ENCODE measurements around the gene IL1RN. TPM values are rescaled to one million over a fixed set of nuclear protein-coding genes. Genes with fewer than 3 reads are reported as not detected.

IL1RN gene
- total RNA-seq, 1 donor from 2014 or later, result not detected

DNA sequence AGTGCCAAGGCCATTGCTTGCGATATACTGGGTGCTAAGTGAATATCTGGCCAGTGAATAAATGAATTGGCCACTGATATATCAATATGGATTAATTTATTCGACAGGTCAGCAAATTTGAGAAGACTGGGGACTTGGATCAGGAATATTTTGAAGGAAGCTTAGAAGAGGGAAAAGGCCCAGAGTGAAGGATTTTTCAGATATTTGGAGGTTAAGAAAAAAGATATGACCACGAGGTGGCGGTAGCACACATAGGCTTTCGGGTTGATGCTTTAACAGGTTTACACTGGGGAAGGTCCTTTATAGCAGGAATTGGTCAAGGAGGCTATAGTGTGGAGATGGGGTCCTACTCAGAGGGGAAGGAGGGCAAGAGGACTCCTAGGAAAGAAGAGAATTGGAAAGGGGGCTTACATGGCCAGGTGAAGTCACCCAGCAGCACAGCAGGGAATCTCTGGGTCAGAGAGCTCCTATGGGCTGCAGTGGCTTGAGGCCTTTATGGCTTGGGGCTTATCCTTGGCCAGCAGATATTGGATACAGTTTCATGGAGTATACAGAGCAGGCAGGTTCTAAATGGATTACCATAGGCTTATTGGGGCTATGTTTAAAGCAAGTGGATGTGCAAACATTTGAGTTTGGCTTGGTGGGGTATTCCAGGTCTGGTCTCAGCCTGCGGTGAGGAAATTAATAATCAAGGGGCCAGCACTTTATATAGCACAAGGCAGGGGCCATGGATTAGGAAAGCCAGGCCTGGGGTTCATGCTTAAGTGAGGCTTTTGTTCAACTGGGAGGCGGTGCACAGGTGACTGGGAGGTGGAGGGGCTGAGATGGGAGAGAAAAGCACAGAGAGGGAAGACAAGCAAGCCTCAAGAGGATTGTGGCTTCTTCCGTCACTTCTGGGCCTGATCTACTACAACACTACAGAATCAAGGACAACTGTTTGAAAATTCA lies 9.7 kb downstream of the IL1RN start:
- Histone ChIP-seq H3K4me2 (ENCODE audit: low read length) (no peak overlapping the region), H2AFZ (ENCODE audit: low read depth, low read length) (no peak overlapping the region), H3K9me3 (ENCODE audit: insufficient read depth, low read depth, low read length) (no peaks in the 10 kb centered on the region), H3K27me3 (ENCODE audit: insufficient read depth, low read length) (no peaks in the 10 kb centered on the region), H3K9ac (ENCODE audit: low read length) (no peak overlapping the region), H3K4me3 (ENCODE audit: insufficient read depth, low read depth, low read length) (no peak overlapping the region), H3K4me1 (ENCODE audit: insufficient read depth, low read length) (peaks cover 7% of the 10 kb centered on the region), H4K20me1 (ENCODE audit: insufficient read depth, low read length) (no peaks in the 10 kb centered on the region), H3K27ac (ENCODE audit: low read depth, low read length) (no peak overlapping the region), H3K79me2 (ENCODE audit: insufficient read depth, low read length) (no peaks in the 10 kb centered on the region), H3K36me3 (ENCODE audit: insufficient read depth, low read length) (no peaks in the 10 kb centered on the region)
- peak; percentile 88 for FAIRE-seq
- H3K27ac Mint-ChIP-seq (ENCODE audit: unreplicated experiment), result no peak overlapping the region
- TF ChIP-seq, protein P1, sequence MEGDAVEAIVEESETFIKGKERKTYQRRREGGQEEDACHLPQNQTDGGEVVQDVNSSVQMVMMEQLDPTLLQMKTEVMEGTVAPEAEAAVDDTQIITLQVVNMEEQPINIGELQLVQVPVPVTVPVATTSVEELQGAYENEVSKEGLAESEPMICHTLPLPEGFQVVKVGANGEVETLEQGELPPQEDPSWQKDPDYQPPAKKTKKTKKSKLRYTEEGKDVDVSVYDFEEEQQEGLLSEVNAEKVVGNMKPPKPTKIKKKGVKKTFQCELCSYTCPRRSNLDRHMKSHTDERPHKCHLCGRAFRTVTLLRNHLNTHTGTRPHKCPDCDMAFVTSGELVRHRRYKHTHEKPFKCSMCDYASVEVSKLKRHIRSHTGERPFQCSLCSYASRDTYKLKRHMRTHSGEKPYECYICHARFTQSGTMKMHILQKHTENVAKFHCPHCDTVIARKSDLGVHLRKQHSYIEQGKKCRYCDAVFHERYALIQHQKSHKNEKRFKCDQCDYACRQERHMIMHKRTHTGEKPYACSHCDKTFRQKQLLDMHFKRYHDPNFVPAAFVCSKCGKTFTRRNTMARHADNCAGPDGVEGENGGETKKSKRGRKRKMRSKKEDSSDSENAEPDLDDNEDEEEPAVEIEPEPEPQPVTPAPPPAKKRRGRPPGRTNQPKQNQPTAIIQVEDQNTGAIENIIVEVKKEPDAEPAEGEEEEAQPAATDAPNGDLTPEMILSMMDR (IDR thresholded peaks at IDR 0.05; ENCODE audit: insufficient read depth, low read depth, low read length), result peak; percentile 75
- no peak for TF ChIP-seq EZH2 (IDR thresholded peaks at IDR 0.05; ENCODE audit: insufficient read depth, low read length)
- peaks cover 2% of the 10 kb centered on the region for H3K9me3 Mint-ChIP-seq (ENCODE audit: unreplicated experiment)
- DNase-seq (ENCODE audit: low read depth), result no peak
- H3K36me3 Mint-ChIP-seq (ENCODE audit: low read depth, unreplicated experiment), result no peaks in the 10 kb centered on the region
- no peaks in the 10 kb centered on the region for H3K27me3 Mint-ChIP-seq (ENCODE audit: low read depth, unreplicated experiment)
- no peak overlapping the region for H3K4me3 Mint-ChIP-seq (ENCODE audit: unreplicated experiment)
- H3K4me1 Mint-ChIP-seq (ENCODE audit: low read depth, unreplicated experiment), result no peaks in the 10 kb centered on the region

DNA sequence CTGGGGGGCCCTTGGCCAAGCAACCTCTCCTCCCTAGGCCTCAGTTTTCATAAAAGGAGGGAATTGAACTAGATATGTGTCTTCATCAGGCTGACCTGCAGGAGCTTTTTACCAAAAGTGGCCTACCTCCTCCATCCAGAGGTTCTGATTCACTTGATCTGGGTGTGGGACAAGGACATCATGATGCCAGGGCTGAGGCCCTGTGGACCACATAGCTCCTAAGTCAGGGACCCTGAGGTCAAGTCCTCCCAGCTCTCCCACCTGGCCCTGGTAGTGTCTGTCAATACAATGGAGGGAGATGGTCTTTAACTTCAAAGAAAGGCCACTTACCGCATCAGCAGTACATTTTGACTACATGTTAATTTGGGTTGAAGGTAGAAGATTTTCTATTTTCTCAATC lies 10.4 kb downstream of the IL1RN start:
- Histone ChIP-seq H3K4me2 (ENCODE audit: low read length) (no peak overlapping the region), H3K36me3 (ENCODE audit: insufficient read depth, low read length) (no peaks in the 10 kb centered on the region), H3K27ac (ENCODE audit: low read depth, low read length) (no peak overlapping the region), H3K9ac (ENCODE audit: low read length) (no peak overlapping the region), H3K27me3 (ENCODE audit: insufficient read depth, low read length) (no peaks in the 10 kb centered on the region), H3K79me2 (ENCODE audit: insufficient read depth, low read length) (no peaks in the 10 kb centered on the region), H4K20me1 (ENCODE audit: insufficient read depth, low read length) (no peaks in the 10 kb centered on the region), H3K4me3 (ENCODE audit: insufficient read depth, low read depth, low read length) (no peak overlapping the region), H2AFZ (ENCODE audit: low read depth, low read length) (no peak overlapping the region), H3K9me3 (ENCODE audit: insufficient read depth, low read depth, low read length) (no peaks in the 10 kb centered on the region), H3K4me1 (ENCODE audit: insufficient read depth, low read length) (peaks cover 7% of the 10 kb centered on the region)
- Mint-ChIP-seq H3K27ac (ENCODE audit: unreplicated experiment) (no peak overlapping the region), H3K36me3 (ENCODE audit: low read depth, unreplicated experiment) (no peaks in the 10 kb centered on the region), H3K9me3 (ENCODE audit: unreplicated experiment) (peaks cover 2% of the 10 kb centered on the region), H3K27me3 (ENCODE audit: low read depth, unreplicated experiment) (peaks cover 2% of the 10 kb centered on the region), H3K4me3 (ENCODE audit: unreplicated experiment) (no peak overlapping the region), H3K4me1 (ENCODE audit: low read depth, unreplicated experiment) (no peaks in the 10 kb centered on the region)
- no peak for DNase-seq (ENCODE audit: low read depth)
- FAIRE-seq, result no peak
- no peak for TF ChIP-seq EZH2 (IDR thresholded peaks at IDR 0.05; ENCODE audit: insufficient read depth, low read length)
- TF ChIP-seq, protein P1 (IDR thresholded peaks at IDR 0.05; ENCODE audit: insufficient read depth, low read depth, low read length), result no peak
